Fibroblast of villous mesenchyme (primary cell): ENCODE data around the gene HPS5. TPM values are rescaled to one million over a fixed set of nuclear protein-coding genes. Genes with fewer than 3 reads are reported as not detected.

ENCODE experiments used
- DNase-seq: peaks from one replicate; pipeline ENCODE4 v3.0.0-alpha.2; 2010; ENCODE audit warnings: low read depth
- H3K4me3 ChIP-seq: 2 replicates; pipeline ENCODE4 v1.5.1; 2011; ENCODE audit warnings: low read depth, mild to moderate bottlenecking, low read length
- CTCF ChIP-seq: IDR thresholded peaks from 2 replicates; pipeline ENCODE4 v1.5.1; 2012; ENCODE audit warnings: low read depth, mild to moderate bottlenecking, low read length; ENCODE audit not compliant: insufficient read depth
- total RNA-seq: library from RNA; depleted of rRNA; stranded (reverse); fragments of >200 nt; gene quantifications from 2 replicates; pipeline ENCODE4 v1.2.3, GENCODE V29; 2012

The HPS5 gene
- total RNA-seq, 1 donor: 70.8 TPM

DNA sequence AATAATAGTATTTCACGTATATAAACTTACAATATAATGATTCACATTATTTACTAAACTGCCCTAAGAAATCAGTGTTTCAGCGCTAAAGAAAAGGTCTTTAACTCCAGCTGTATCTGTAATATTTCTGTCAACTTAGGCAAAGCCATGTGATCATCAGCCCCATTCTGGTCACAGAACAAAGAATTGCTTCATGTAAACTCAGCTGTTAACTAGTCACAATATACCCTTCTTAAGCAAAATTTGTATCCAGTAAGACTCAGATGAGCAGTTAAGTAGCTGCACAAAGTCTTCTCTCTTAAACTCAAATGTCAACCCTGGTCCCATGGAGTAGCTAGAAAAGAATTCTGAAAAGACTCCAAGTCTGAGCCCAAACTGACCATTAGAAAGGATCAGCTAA, 26.6 kb downstream of the HPS5 start:
- no peak overlapping the region for H3K4me3 ChIP-seq
- TF ChIP-seq CTCF: no peak
- DNase-seq: no peak

DNA sequence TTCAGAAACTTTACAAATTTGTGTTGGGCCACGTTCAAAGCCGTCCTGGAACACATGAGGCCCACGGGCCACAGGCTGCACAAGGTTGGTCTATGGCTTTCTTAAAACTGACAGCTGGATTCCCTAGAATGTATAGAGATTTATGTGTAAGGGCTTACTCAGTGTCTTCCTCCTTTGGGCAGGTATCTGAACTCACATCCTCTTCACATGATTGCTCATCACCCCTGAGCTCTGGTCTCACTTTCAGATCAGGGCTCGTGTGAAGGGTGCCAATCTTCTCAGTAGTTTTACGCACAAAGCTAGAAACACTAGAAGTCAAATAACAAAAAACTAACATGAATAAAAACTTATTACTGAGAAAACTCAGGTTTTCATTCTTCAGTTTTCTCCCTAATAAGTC, 27.1 kb downstream of the HPS5 start:
- no peak for TF ChIP-seq CTCF
- H3K4me3 ChIP-seq: no peak overlapping the region
- DNase-seq: no peak

GRCh38 chr11:18288911-18289310, 33.0 kb downstream of the HPS5 start:
- no peak overlapping the region for H3K4me3 ChIP-seq
- DNase-seq: no peak
- no peak for TF ChIP-seq CTCF

GRCh38 chr11:18285841-18286240, 36.1 kb downstream of the HPS5 start:
- TF ChIP-seq CTCF: no peak
- H3K4me3 ChIP-seq: no peak overlapping the region
- no peak for DNase-seq

DNA sequence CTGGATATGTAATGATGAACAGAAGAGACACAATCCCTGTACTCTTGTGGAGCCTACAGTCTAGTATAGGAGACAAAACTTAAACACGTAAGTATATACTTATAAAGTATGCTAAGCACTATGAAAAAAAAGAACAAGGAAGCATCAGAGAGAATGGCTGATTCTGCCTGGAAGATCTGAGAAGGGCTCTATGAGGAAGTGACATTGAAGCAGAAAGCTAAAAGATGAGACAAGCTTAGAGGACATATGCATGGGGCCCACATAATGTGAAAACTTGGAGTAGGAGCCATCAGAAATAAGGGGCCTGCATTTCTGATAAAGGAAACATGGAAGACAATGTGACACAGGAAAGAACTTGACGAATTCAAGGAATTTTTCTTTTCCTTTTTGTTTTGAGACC, 39.3 kb downstream of the HPS5 start:
- TF ChIP-seq CTCF: no peak
- no peak for DNase-seq
- no peak overlapping the region for H3K4me3 ChIP-seq

- no peak for TF ChIP-seq CTCF
- no peak for DNase-seq
- no peak overlapping the region for H3K4me3 ChIP-seq
These were observed 41.4 kb downstream of the HPS5 start for GRCh38 chr11:18280438-18281045.
